Heart left ventricle (tissue), 16 donors: ENCODE measurements around the gene LIN9. TPM values are rescaled to one million over a fixed set of nuclear protein-coding genes. Genes with fewer than 3 reads are reported as not detected.

Experiments used
- ATAC-seq, 4 donors: fragments of 200-7000 bp; cut with Tn5 transposase; one replicate each; pipeline ENCODE4 v1.9.1; 2020 to 2022; ENCODE audit warnings: moderate library complexity in 4 of 4, mild to moderate bottlenecking in 3 of 4, moderate number of reproducible peaks in 1 of 4
- DNase-seq, 5 donors: peaks; one replicate each; pipeline ENCODE4 v3.0.0-alpha.2; 2020
- H3K27ac ChIP-seq, 12 donors: fragments of 200-600 bp; sonication (generic) in 4 of 12; one replicate each; pipeline versions ENCODE4 v1.5.0 to v1.8.0; 2016 to 2022; ENCODE audit warnings: mild to moderate bottlenecking in 2 of 12
- H3K27me3 ChIP-seq, 9 donors: fragments of 200-600 bp; sonication (generic) in 2 of 9; one replicate each; pipeline versions ENCODE4 v1.5.1 to v1.8.0; 2016 to 2022; ENCODE audit warnings: mild to moderate bottlenecking in 3 of 9
- H3K36me3 ChIP-seq, 9 donors: fragments of 200-600 bp; sonication (generic) in 2 of 9; one replicate each; pipeline versions ENCODE4 v1.5.0 to v1.8.0; 2018 to 2022; ENCODE audit warnings: mild to moderate bottlenecking in 2 of 9
- H3K4me1 ChIP-seq, 12 donors: fragments of 200-600 bp; sonication (generic) in 4 of 12; one replicate each; pipeline versions ENCODE4 v1.5.0 to v1.8.0; 2016 to 2022; ENCODE audit warnings: mild to moderate bottlenecking in 3 of 12
- H3K4me3 ChIP-seq, 12 donors: fragments of 200-600 bp; sonication (generic) in 4 of 12; one replicate each; pipeline versions ENCODE4 v1.5.0 to v1.8.0; 2017 to 2022; ENCODE audit warnings: mild to moderate bottlenecking in 9 of 12, moderate library complexity in 4 of 12
- H3K9me3 ChIP-seq, 12 donors: fragments of 200-600 bp; sonication (generic) in 4 of 12; one replicate each; pipeline versions ENCODE4 v1.5.0 to v1.8.0; 2016 to 2022; ENCODE audit warnings: mild to moderate bottlenecking in 1 of 12
- POLR2A ChIP-seq, 2 donors: fragments of 450-650 bp; IDR thresholded peaks; one replicate each; pipeline ENCODE4 v1.6.1; 2017; ENCODE audit warnings: antibody characterized with exemption in 2 of 2, mild to moderate bottlenecking in 2 of 2, moderate library complexity in 2 of 2
- WGBS, 4 donors: extraction: QIAGEN DNeasy Blood & Tissue Kit in 2 of 4; methylation state at CpG; one replicate each; pipeline versions ENCODE4 v1.1.5 to v1.1.7; 2013 to 2018; 5-methylcytosine and 5-hydroxymethylcytosine counted together
- intact Hi-C, 10 donors: fragments of 100-400 bp; cut with DNase I; formaldehyde crosslinking; loops; one replicate each; pipeline versions ENCODE4 v1.11.1 to v1.14.2; 2022
- polyA plus RNA-seq, 2 donors: library from polyadenylated mRNA; stranded (reverse); fragments of 200-250 nt; gene quantifications; one replicate each; pipeline ENCODE4 v1.2.3, GENCODE V29; 2013
- total RNA-seq, 9 donors: library from RNA; depleted of rRNA in 2 of 9; stranded (reverse); fragments of >200 nt in 2 of 9; fragmentation: NEBNext Ultra II Directional in 3 of 9; extraction: Animal tissue kit (Norgen Biotek cat#: 25700) in 3 of 9; gene quantifications; one replicate each; pipeline versions ENCODE4 v1.1.0 to v1.2.4, GENCODE V29; 2016 to 2023
- TF ChIP-seq, protein P1 (sequence below), 12 donors: fragments of 200-600 bp; sonication (generic) in 4 of 12; IDR thresholded peaks; one replicate each; pipeline versions ENCODE4 v1.5.0 to v1.8.0; 2018 to 2022; ENCODE audit warnings: antibody characterized with exemption in 12 of 12, mild to moderate bottlenecking in 5 of 12
- donor health status: ischemic (EF 13 %, LVEDD 7.1; RV severe dilation, severe dysfunction).
- donor health status: healthy with polysubstance abuse.
- donor health status: DM: no; HTN: yes; CAD: no.
- donor health status: DM: no; HTN: no; CAD: no.
- donor health status: ischemic (EF 25% LVEDD 6.9; RV normal size, moderate dysfunction).
- donor health status: ischemic (EF 25% LVEDD 5.7; RV mildly dilated, moderate dysfunction).
- donor health status: healthy.
- donor health status: DM: yes; HTN: yes; CAD: no.
- donor health status: ischemic (EF 35%, LVEDD 5.7; RV mildly dilated, moderate dysfunction).
- donor health status: nonischemic (EF 11% LVEDD 7.7; RV severe dilation, severe dysfunction).
- donor health status: DM: yes; HTN: yes; CAD: no.
- donor health status: PGD.
- donor health status: ischemic (EF 29% LVEDD 5.4; RV normal size, mild dysfunction).
- donor health status: nonischemic (EF 23%, LVEDD 6.1; RV moderate dilation, normal function).

Gene LIN9
- total and polyA plus RNA-seq, 11 donors: 10.9 to 21.0 (median 17.7) TPM

DNA sequence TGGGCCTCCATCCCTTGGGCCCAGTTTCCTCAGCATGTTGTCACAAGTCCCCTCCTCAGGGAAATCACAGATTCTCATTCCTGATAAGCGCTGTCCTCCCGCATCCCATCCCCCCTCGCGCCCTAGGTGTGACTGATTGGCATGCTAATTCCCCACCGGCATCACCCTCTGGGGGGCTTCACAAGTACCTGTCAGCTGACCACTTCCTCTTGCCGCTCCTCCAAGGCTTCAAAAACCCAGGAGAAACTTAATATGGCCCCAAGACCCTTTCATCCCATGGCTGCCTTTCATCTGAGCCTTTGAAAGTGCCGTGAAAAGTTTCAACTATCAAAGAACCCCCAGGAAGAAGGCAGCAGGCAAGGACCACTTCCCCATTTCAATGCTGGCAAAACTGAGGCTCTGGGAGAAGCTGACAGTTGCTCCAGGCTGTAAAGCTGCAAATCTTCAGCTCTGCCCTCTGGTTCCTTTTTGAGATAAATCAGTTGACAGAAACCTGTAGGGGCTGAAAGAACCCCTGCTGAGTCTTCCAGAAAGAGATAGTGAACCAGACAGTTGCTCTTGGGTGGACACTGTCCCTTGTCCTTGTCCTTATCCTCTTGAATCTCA, 98.3 kb downstream of the LIN9 start:
- no peak for ATAC-seq
- no peak overlapping the region for H3K4me3 ChIP-seq
- TF ChIP-seq, protein P1, sequence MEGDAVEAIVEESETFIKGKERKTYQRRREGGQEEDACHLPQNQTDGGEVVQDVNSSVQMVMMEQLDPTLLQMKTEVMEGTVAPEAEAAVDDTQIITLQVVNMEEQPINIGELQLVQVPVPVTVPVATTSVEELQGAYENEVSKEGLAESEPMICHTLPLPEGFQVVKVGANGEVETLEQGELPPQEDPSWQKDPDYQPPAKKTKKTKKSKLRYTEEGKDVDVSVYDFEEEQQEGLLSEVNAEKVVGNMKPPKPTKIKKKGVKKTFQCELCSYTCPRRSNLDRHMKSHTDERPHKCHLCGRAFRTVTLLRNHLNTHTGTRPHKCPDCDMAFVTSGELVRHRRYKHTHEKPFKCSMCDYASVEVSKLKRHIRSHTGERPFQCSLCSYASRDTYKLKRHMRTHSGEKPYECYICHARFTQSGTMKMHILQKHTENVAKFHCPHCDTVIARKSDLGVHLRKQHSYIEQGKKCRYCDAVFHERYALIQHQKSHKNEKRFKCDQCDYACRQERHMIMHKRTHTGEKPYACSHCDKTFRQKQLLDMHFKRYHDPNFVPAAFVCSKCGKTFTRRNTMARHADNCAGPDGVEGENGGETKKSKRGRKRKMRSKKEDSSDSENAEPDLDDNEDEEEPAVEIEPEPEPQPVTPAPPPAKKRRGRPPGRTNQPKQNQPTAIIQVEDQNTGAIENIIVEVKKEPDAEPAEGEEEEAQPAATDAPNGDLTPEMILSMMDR (IDR thresholded peaks at IDR 0.05): no peak
- no peak for TF ChIP-seq POLR2A (IDR thresholded peaks at IDR 0.05)
- H3K27ac ChIP-seq: no peak overlapping the region
- H3K4me1 ChIP-seq: no peaks in the 10 kb centered on the region
- 72 to 75% (median 75%) methylated on average over 7 of the region's 7 CpGs for WGBS, 4 donors
- intact Hi-C loops: no loop called here
- H3K27me3 ChIP-seq: no peaks in the 10 kb centered on the region
- no peaks in the 10 kb centered on the region for H3K9me3 ChIP-seq
- no peaks in the 10 kb centered on the region for H3K36me3 ChIP-seq
- DNase-seq: no peak

DNA sequence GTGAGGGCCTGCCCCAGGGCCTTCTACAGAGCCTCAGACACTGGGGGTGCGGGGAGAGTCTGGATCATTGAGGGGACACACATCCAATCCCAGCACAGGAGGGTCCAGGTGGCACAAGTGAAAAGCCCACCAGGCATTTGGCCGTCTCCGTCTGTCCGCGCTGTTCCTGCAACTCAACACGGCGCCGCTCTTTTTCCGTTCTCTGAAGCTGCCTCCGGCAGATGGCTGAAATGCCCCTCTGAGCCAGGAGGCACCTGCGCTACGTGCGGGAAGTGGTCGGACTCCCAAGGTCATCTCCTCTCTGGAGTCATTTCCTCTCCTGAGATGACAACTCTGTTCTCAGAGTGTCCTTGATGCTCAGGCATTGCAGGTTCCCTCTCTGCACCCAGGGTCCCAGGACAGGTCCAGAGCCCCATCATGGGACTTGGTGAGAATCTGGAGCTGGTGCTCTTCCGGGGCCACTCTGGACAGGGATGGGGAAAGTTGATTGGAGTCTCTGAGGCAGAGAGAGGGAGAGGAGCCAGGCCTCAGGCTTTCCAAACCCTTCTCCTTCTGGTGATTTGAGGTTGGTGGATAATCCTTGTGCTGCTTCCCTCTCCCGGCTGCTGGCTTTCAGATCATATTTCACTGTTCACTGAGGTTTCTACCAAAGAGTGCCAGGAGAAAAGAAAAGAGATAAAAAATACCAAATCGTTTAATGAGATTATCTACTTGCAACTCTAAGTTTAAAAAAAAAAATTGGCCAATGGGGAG, 99.5 kb downstream of the LIN9 start:
- TF ChIP-seq, protein P1 (IDR thresholded peaks at IDR 0.05): no peak
- no peak for TF ChIP-seq POLR2A (IDR thresholded peaks at IDR 0.05)
- Histone ChIP-seq H3K9me3 (no peaks in the 10 kb centered on the region), H3K36me3 (no peaks in the 10 kb centered on the region), H3K27ac (no peak overlapping the region), H3K4me3 (no peak overlapping the region), H3K27me3 (no peaks in the 10 kb centered on the region), H3K4me1 (no peaks in the 10 kb centered on the region)
- ATAC-seq (no peak), DNase-seq (no peak)
- 65 to 84% (median 71%) methylated on average over 13 to 17 of the region's 17 CpGs for WGBS, 4 donors
- intact Hi-C loops: no loop called here

DNA sequence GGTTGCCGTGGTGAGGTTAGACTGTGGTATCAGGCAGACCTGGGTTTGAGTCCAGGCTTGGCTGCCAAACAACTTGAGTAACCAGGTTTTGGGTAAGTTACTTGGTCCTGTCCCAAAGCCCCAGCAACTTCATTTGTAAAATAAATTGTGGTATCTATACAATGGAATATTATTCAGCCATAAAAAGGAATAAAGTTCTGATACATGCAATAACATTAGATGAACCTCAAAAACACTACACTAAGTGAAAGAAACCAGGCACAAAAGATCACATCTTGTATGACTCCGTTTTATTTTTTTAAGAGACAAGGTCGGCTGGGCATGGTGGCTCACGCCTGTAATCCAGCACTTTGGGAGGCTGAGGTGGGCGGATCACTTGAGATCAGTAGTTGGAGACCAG, 101.9 kb downstream of the LIN9 start:
- 86 to 95% (median 91%) methylated on average over 5 of the region's 5 CpGs for WGBS, 4 donors
- DNase-seq: no peak
- no peak for TF ChIP-seq POLR2A (IDR thresholded peaks at IDR 0.05)
- TF ChIP-seq, protein P1 (IDR thresholded peaks at IDR 0.05): no peak

DNA sequence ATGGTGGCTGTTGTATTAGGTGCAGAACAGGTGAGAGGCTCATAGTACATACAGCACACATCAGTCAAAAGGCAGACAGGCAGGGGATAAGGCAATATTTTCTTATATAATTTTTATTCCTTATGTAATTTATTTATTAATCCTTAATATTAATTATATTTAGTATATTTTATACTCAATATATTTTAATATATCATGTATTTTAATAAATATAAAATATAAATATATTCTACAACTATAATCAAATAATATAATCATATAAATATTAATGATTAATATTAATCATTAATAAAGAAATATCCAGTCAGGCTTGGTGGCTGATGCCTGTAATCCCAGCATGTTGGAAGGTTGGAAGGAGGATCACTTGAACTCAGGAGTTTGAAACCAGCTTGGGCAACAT, 104.8 kb downstream of the LIN9 start:
- Histone ChIP-seq H3K9me3 (no peaks in the 10 kb centered on the region), H3K27ac (no peak overlapping the region), H3K36me3 (no peaks in the 10 kb centered on the region), H3K4me1 (peaks cover 0 to 4% (median 0%) of the 10 kb centered on the region in 12 donors), H3K27me3 (no peaks in the 10 kb centered on the region), H3K4me3 (no peak overlapping the region)
- DNase-seq (no peak), ATAC-seq (no peak)
- intact Hi-C loops: no loop called here
- TF ChIP-seq, protein P1 (IDR thresholded peaks at IDR 0.05): no peak
- TF ChIP-seq POLR2A (IDR thresholded peaks at IDR 0.05): no peak

More for the DNA sequence above, 101.9 kb downstream of the LIN9 start:
- intact Hi-C loops: no loop called here
- Histone ChIP-seq H3K4me3 (no peak overlapping the region), H3K4me1 (no peaks in the 10 kb centered on the region), H3K27me3 (no peaks in the 10 kb centered on the region), H3K27ac (no peak overlapping the region), H3K9me3 (no peaks in the 10 kb centered on the region), H3K36me3 (no peaks in the 10 kb centered on the region)
- ATAC-seq: no peak
